ENCODE measurements around the gene B3GNT3. TPM values are rescaled to one million over a fixed set of nuclear protein-coding genes. Genes with fewer than 3 reads are reported as not detected.

Gene B3GNT3
- total and polyA plus RNA-seq, 9 of the 15 experiments (the other 6 are each of a cell fraction or from before 2014, with no cell fraction given): 0.06 to 0.11 (median 0.07) TPM; not detected in 6

GRCh38 chr19:17766543-17767131 is 28.3 kb upstream of the B3GNT3 start (continued):
- TF ChIP-seq, protein P1, sequence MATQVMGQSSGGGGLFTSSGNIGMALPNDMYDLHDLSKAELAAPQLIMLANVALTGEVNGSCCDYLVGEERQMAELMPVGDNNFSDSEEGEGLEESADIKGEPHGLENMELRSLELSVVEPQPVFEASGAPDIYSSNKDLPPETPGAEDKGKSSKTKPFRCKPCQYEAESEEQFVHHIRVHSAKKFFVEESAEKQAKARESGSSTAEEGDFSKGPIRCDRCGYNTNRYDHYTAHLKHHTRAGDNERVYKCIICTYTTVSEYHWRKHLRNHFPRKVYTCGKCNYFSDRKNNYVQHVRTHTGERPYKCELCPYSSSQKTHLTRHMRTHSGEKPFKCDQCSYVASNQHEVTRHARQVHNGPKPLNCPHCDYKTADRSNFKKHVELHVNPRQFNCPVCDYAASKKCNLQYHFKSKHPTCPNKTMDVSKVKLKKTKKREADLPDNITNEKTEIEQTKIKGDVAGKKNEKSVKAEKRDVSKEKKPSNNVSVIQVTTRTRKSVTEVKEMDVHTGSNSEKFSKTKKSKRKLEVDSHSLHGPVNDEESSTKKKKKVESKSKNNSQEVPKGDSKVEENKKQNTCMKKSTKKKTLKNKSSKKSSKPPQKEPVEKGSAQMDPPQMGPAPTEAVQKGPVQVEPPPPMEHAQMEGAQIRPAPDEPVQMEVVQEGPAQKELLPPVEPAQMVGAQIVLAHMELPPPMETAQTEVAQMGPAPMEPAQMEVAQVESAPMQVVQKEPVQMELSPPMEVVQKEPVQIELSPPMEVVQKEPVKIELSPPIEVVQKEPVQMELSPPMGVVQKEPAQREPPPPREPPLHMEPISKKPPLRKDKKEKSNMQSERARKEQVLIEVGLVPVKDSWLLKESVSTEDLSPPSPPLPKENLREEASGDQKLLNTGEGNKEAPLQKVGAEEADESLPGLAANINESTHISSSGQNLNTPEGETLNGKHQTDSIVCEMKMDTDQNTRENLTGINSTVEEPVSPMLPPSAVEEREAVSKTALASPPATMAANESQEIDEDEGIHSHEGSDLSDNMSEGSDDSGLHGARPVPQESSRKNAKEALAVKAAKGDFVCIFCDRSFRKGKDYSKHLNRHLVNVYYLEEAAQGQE (IDR thresholded peaks at IDR 0.05; ENCODE audit: borderline replicate concordance): peak; percentile 39; the same call in 1 of the 2 replicates
- TF ChIP-seq, protein P1 (CRISPR knock-in tag; IDR thresholded peaks at IDR 0.05; ENCODE audit: low read depth): no peak
- no peak for TF ChIP-seq CHD4 (IDR thresholded peaks at IDR 0.05; ENCODE audit: insufficient read depth, insufficient replicate concordance, low read depth, low read length, poor library complexity, severe bottlenecking)
- no peak for TF ChIP-seq SP1 (CRISPR knock-in tag; IDR thresholded peaks at IDR 0.05)
- 0 out of 2 replicates have a peak, but pooled peaks have one; percentile 33 for TF ChIP-seq POLR2G (IDR thresholded peaks at IDR 0.05; ENCODE audit: low read depth, low read length)
- no peak for TF ChIP-seq ZNF589 (CRISPR knock-in tag; IDR thresholded peaks at IDR 0.05; ENCODE audit: low read depth)
- TF ChIP-seq ZNF311 (CRISPR knock-in tag; IDR thresholded peaks at IDR 0.05): no peak
- no peak for TF ChIP-seq ILF3 (IDR thresholded peaks at IDR 0.05; ENCODE audit: borderline replicate concordance)
- TF ChIP-seq FUS (optimal IDR thresholded peaks at IDR 0.05; ENCODE audit: low read depth, low read length): no peak
- TF ChIP-seq ZBTB12 (CRISPR knock-in tag; IDR thresholded peaks at IDR 0.05): no peak
- no peak for TF ChIP-seq ZC3H11A (IDR thresholded peaks at IDR 0.05; ENCODE audit: low read depth, low read length)
- no peak for TF ChIP-seq FOXM1 (IDR thresholded peaks at IDR 0.05; ENCODE audit: low read depth)
- no peak for TF ChIP-seq FOXM1 (CRISPR knock-in tag; IDR thresholded peaks at IDR 0.05; ENCODE audit: low read depth)
- no peak for TF ChIP-seq ZNF124 (CRISPR knock-in tag; IDR thresholded peaks at IDR 0.05)
- TF ChIP-seq STAT5A (IDR thresholded peaks at IDR 0.05; ENCODE audit: borderline replicate concordance, low read length): no peak

Data from K562 (cell line).